ENCODE results near the gene NXPH4. TPM values are rescaled to one million over a fixed set of nuclear protein-coding genes. Genes with fewer than 3 reads are reported as not detected.

Gene NXPH4
- total and polyA plus RNA-seq, 10 of the 15 experiments (the other 5 are each of a cell fraction or from before 2014, with no cell fraction given) = 0.03 to 0.26 TPM; not detected in 8

DNA sequence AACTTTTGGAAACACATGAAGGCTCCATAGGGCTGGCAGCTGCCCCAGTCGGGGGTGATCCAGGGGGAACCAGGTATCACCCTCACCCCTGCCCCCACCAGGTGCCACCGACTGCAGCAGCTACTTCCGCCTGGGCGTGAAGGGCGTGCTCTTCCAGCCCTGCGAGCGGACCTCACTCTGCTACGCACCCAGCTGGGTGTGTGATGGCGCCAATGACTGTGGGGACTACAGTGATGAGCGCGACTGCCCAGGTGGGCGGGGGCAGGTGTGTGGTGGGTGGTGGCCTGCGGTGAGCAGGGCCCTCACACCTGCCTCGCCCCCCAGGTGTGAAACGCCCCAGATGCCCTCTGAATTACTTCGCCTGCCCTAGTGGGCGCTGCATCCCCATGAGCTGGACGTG is 22.3 kb upstream of the NXPH4 start:
- H3K9me3 ChIP-seq (replicated peaks; ENCODE audit: control insufficient read depth, insufficient read depth, low read length) = no peaks in the 10 kb centered on the region
- ATAC-seq (no peak), DNase-seq (ENCODE audit: low read depth, low spot score) (no peak), FAIRE-seq (no peak)
- no peak overlapping the region for H3K4me3 ChIP-seq
- no peaks in the 10 kb centered on the region for H3K27me3 ChIP-seq (replicated peaks in 1 of 2; ENCODE audit: control insufficient read depth in 2 of 2, insufficient read depth in 2 of 2, low read length in 1 of 2)
- RAD21 ChIA-PET (ENCODE audit: unreplicated experiment) = no interaction called here
- no peak for TF ChIP-seq RBBP5 (conservative IDR thresholded peaks at IDR 0.05)
- TF ChIP-seq CEBPB (IDR thresholded peaks at IDR 0.05; ENCODE audit: borderline replicate concordance in 1 of 2, low read depth in 2 of 2, low read length in 2 of 2) = no peak
- no peak for TF ChIP-seq TCF7 (IDR thresholded peaks at IDR 0.05; ENCODE audit: borderline replicate concordance)
- no peak for TF ChIP-seq FOXK2 (IDR thresholded peaks at IDR 0.05)
- no peak for TF ChIP-seq PAX5 (IDR thresholded peaks at IDR 0.05; ENCODE audit: borderline replicate concordance, low read depth, low read length)
- TF ChIP-seq RCOR1 (conservative IDR thresholded peaks at IDR 0.05; ENCODE audit: low read depth, low read length) = no peak
- in situ Hi-C loops (cut with MboI) = no loop called here
- intact Hi-C loops (cut with micrococcal nuclease; ENCODE audit: unreplicated experiment) = no loop called here
- SMC1A ChIA-PET (ENCODE audit: uncharacterized antibody, unreplicated experiment) = no interaction called here
- CTCF ChIA-PET = interaction anchor here (1.2 kb wide), 1 partner anchor 20 kb away, joined by 3 read pairs; no protein-coding TSS in a partner anchor
- no peaks in the 10 kb centered on the region for H3K4me1 ChIP-seq (ENCODE audit: control insufficient read depth, insufficient read depth, low read length)
- H3K4me2 ChIP-seq (ENCODE audit: control insufficient read depth, insufficient read depth) = no peak overlapping the region
- H3K36me3 ChIP-seq (ENCODE audit: control insufficient read depth in 2 of 2, insufficient read depth in 2 of 2, low read length in 1 of 2) = no peaks in the 10 kb centered on the region; a peak in 1 of 4 replicates
- no peaks in the 10 kb centered on the region for H4K20me1 ChIP-seq (ENCODE audit: control insufficient read depth, insufficient read depth)
- H3K9ac ChIP-seq (ENCODE audit: control insufficient read depth, insufficient read depth, low read length) = no peak overlapping the region
- H2AFZ ChIP-seq (ENCODE audit: control insufficient read depth, low read depth, low read length) = no peak overlapping the region
- no peaks in the 10 kb centered on the region for H3K79me2 ChIP-seq (ENCODE audit: control insufficient read depth, insufficient read depth, low read length)
- no TSS peak for BruUV-seq (replicated peaks)
- H3K27ac ChIP-seq (ENCODE audit: control insufficient read depth, insufficient read depth) = no peak overlapping the region
- WGBS (ENCODE audit: insufficient coverage, insufficient replicate concordance, low lambda C conversion rate, missing lambda C conversion rate) = 14% methylated on average over 18 of the region's 18 CpGs
- POLR2A ChIA-PET = no interaction called here

DNA sequence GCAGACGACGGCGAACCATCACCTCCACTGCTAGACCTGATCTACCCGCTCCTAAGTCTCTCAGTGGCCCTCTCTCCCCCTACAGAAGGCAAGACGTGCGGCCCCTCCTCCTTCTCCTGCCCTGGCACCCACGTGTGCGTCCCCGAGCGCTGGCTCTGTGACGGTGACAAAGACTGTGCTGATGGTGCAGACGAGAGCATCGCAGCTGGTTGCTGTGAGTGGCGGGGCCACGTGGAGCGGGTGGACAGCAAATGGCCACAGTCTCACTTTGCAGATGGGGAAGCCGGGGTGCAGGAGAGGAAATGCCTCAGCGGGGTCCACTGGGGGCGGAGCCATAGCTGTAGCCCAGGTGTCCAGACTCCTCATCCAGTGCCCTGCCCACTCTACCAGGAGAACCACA is 21.4 kb upstream of the NXPH4 start:
- no peak for DNase-seq (ENCODE audit: low read depth, low spot score)
- Histone ChIP-seq H3K4me2 (ENCODE audit: control insufficient read depth, insufficient read depth) (no peak overlapping the region), H2AFZ (ENCODE audit: control insufficient read depth, low read depth, low read length) (no peak overlapping the region), H3K4me3 (no peak overlapping the region), H3K79me2 (ENCODE audit: control insufficient read depth, insufficient read depth, low read length) (no peaks in the 10 kb centered on the region), H3K27me3 (replicated peaks in 1 of 2; ENCODE audit: control insufficient read depth in 2 of 2, insufficient read depth in 2 of 2, low read length in 1 of 2) (no peaks in the 10 kb centered on the region), H3K36me3 (ENCODE audit: control insufficient read depth in 2 of 2, insufficient read depth in 2 of 2, low read length in 1 of 2) (no peaks in the 10 kb centered on the region; a peak in 1 of 4 replicates), H4K20me1 (ENCODE audit: control insufficient read depth, insufficient read depth) (no peaks in the 10 kb centered on the region), H3K4me1 (ENCODE audit: control insufficient read depth, insufficient read depth, low read length) (no peaks in the 10 kb centered on the region), H3K9ac (ENCODE audit: control insufficient read depth, insufficient read depth, low read length) (no peak overlapping the region), H3K27ac (ENCODE audit: control insufficient read depth, insufficient read depth) (no peak overlapping the region), H3K9me3 (replicated peaks; ENCODE audit: control insufficient read depth, insufficient read depth, low read length) (no peaks in the 10 kb centered on the region)
- intact Hi-C loops (cut with micrococcal nuclease; ENCODE audit: unreplicated experiment) = no loop called here
- CTCF ChIA-PET = interaction anchor here (1.5 kb wide), 1 partner anchor 9 kb away, joined by 4 read pairs; no protein-coding TSS in a partner anchor
- RAD21 ChIA-PET (ENCODE audit: unreplicated experiment) = no interaction called here
- POLR2A ChIA-PET = no interaction called here
- SMC1A ChIA-PET (ENCODE audit: uncharacterized antibody, unreplicated experiment) = no interaction called here
- 58% methylated on average over 19 of the region's 19 CpGs for WGBS (ENCODE audit: insufficient coverage, insufficient replicate concordance, low lambda C conversion rate, missing lambda C conversion rate)
- no TSS peak for BruUV-seq (replicated peaks)
- FAIRE-seq = no peak
- ATAC-seq = no peak
- TF ChIP-seq ASH2L (IDR thresholded peaks at IDR 0.05; ENCODE audit: borderline replicate concordance, low read depth) (no peak), SIX5 (IDR thresholded peaks at IDR 0.05; ENCODE audit: low read depth, low read length, severe bottlenecking) (no peak), SIN3A (IDR thresholded peaks at IDR 0.05; ENCODE audit: low read depth, low read length) (no peak), RAD21 (IDR thresholded peaks at IDR 0.05; ENCODE audit: insufficient read depth, low read depth, low read length) (no peak), IKZF1 (conservative IDR thresholded peaks at IDR 0.05) (no peak), HDAC6 (IDR thresholded peaks at IDR 0.05; ENCODE audit: unreplicated experiment) (no peak), SP1 (IDR thresholded peaks at IDR 0.05; ENCODE audit: low read depth, low read length) (no peak), TAF1 (IDR thresholded peaks at IDR 0.05; ENCODE audit: borderline replicate concordance, low read depth, low read length) (no peak)
- in situ Hi-C loops (cut with MboI) = no loop called here
